Lower leg skin (tissue), 3 donors: ENCODE measurements around the gene GALR2.
"Not testable (repeated sequence)": the region's sequence is repeated elsewhere in the genome, so short reads cannot be mapped to it uniquely, and the experiment has no call there.

Source experiments
- POLR2A ChIP-seq, 2 donors: fragments of 450-650 bp; IDR thresholded peaks; one replicate each; pipeline ENCODE4 v1.6.1; 2016 to 2017; ENCODE audit warnings: antibody characterized with exemption in 2 of 2, mild to moderate bottlenecking in 1 of 2, moderate library complexity in 1 of 2
- TF ChIP-seq, protein P1 (sequence below), 3 donors: fragments of 450-650 bp; IDR thresholded peaks; one replicate each; pipeline ENCODE4 v1.5.1; 2016; ENCODE audit warnings: antibody characterized with exemption in 3 of 3, mild to moderate bottlenecking in 3 of 3, moderate library complexity in 2 of 3

- TF ChIP-seq, protein P1, sequence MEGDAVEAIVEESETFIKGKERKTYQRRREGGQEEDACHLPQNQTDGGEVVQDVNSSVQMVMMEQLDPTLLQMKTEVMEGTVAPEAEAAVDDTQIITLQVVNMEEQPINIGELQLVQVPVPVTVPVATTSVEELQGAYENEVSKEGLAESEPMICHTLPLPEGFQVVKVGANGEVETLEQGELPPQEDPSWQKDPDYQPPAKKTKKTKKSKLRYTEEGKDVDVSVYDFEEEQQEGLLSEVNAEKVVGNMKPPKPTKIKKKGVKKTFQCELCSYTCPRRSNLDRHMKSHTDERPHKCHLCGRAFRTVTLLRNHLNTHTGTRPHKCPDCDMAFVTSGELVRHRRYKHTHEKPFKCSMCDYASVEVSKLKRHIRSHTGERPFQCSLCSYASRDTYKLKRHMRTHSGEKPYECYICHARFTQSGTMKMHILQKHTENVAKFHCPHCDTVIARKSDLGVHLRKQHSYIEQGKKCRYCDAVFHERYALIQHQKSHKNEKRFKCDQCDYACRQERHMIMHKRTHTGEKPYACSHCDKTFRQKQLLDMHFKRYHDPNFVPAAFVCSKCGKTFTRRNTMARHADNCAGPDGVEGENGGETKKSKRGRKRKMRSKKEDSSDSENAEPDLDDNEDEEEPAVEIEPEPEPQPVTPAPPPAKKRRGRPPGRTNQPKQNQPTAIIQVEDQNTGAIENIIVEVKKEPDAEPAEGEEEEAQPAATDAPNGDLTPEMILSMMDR (IDR thresholded peaks at IDR 0.05): not testable (repeated sequence)
- not testable (repeated sequence) for TF ChIP-seq POLR2A (IDR thresholded peaks at IDR 0.05)
Measured at GRCh38 chr17:76044475-76045007, 30.0 kb upstream of the GALR2 start.
